A549 (cell line): ENCODE data around the gene PLXNA3. TPM values are rescaled to one million over a fixed set of nuclear protein-coding genes. Genes with fewer than 3 reads are reported as not detected.

Experiments
- ATAC-seq, 2 experiments: fragments of 200-7000 bp in 1 of 2; fragments of >200 bp in 1 of 2; cut with Nextera tagmentation in 1 of 2; cut with Tn5 transposase in 1 of 2; 3 replicates each; pipeline versions ENCODE4 v1.8.0 to v1.9.1; 2018 to 2020; ENCODE audit warnings: mild to moderate bottlenecking in 1 of 2, moderate library complexity in 1 of 2
- CTCF ChIA-PET: fragments of 300-600 bp; sonication (Branson Sonifier 250); formaldehyde crosslinking; extraction: SDS; loops from one replicate; lab custom pipeline; 2021; ENCODE audit warnings: antibody characterized with exemption, inconsistent platforms; lab: Yijun Ruan, JAX
- POLR2A ChIA-PET: fragments of 350-600 bp; formaldehyde crosslinking; extraction: SDS; loops from one replicate; lab custom pipeline; 2021; ENCODE audit warnings: antibody characterized with exemption, inconsistent platforms; lab: Yijun Ruan, JAX
- DNase-seq, 2 experiments: peaks; one replicate each; pipeline versions ENCODE4 v3.0.0 to v3.0.0-alpha.2; 2011 to 2016; ENCODE audit warnings: low read depth in 1 of 2, low spot score in 1 of 2
- FAIRE-seq: peaks from 2 replicates; lab custom pipeline; 2011; peaks lifted over from hg19 to GRCh38; lab: Jason Lieb, UNC
- H3K27ac ChIP-seq, 2 experiments: fragments of >200 bp; sonication (Bioruptor Twin); formaldehyde crosslinking; 3 replicates each; pipeline ENCODE4 v1.5.1; 2016 to 2017
- H3K4me1 ChIP-seq: fragments of >200 bp; sonication (Bioruptor Twin); formaldehyde crosslinking; 3 replicates; pipeline ENCODE4 v1.6.1; 2016
- H3K4me2 ChIP-seq: fragments of >200 bp; sonication (Bioruptor Twin); formaldehyde crosslinking; 3 replicates; pipeline ENCODE4 v1.6.1; 2016
- H3K4me3 ChIP-seq: fragments of >200 bp; sonication (Bioruptor Twin); formaldehyde crosslinking; 3 replicates; pipeline ENCODE4 v1.5.1; 2016
- H3K9me3 ChIP-seq: fragments of >200 bp; sonication (Bioruptor Twin); formaldehyde crosslinking; 3 replicates; pipeline ENCODE4 v1.6.1; 2016
- ATOH8 ChIP-seq: fragments of 250-450 bp; sonication (Bioruptor Pico); IDR thresholded peaks from 2 replicates; pipeline ENCODE4 v1.5.0; 2020; ENCODE audit warnings: low read depth, mild to moderate bottlenecking, moderate library complexity
- CBX2 ChIP-seq: fragments of 200-600 bp; sonication (generic); IDR thresholded peaks from 2 replicates; pipeline ENCODE4 v1.6.1; 2016; ENCODE audit warnings: low read depth, mild to moderate bottlenecking, borderline replicate concordance
- CBX8 ChIP-seq: fragments of 200-600 bp; sonication (generic); IDR thresholded peaks from 2 replicates; pipeline ENCODE4 v1.6.1; 2016
- EHF ChIP-seq: fragments of 250-450 bp; sonication (Bioruptor Pico); IDR thresholded peaks from 2 replicates; pipeline ENCODE4 v1.5.0; 2020; ENCODE audit warnings: mild to moderate bottlenecking
- ESRRA ChIP-seq: fragments of 150-350 bp; IDR thresholded peaks from 2 replicates; pipeline ENCODE4 v1.6.1; 2014; ENCODE audit warnings: mild to moderate bottlenecking, low read length, borderline replicate concordance
- GATA3 ChIP-seq: IDR thresholded peaks from 2 replicates; pipeline ENCODE4 v1.6.1; 2012; ENCODE audit warnings: borderline replicate concordance
- HES2 ChIP-seq: fragments of >200 bp; sonication (Bioruptor Twin); formaldehyde crosslinking; IDR thresholded peaks from 2 replicates; pipeline ENCODE4 v1.6.1; 2016
- HMGXB4 ChIP-seq: fragments of 250-450 bp; sonication (Bioruptor Pico); IDR thresholded peaks from 2 replicates; pipeline ENCODE4 v1.5.0; 2021; ENCODE audit warnings: mild to moderate bottlenecking, moderate library complexity, borderline replicate concordance
- HOXB13 ChIP-seq: fragments of 250-450 bp; sonication (Bioruptor Pico); IDR thresholded peaks from 2 replicates; pipeline ENCODE4 v1.5.0; 2020; ENCODE audit warnings: low read depth, mild to moderate bottlenecking, moderate library complexity
- JUN ChIP-seq, 2 experiments: fragments of >200 bp; sonication (Bioruptor Twin); formaldehyde crosslinking; IDR thresholded peaks; 2 replicates in 1 of 2; 3 replicates in 1 of 2; pipeline ENCODE4 v1.6.1; 2016 to 2017
- KDM1A ChIP-seq: fragments of 200-600 bp; sonication (generic); IDR thresholded peaks from 2 replicates; pipeline ENCODE4 v1.6.1; 2016; ENCODE audit warnings: low read depth, mild to moderate bottlenecking
- MAFK ChIP-seq: fragments of 450-650 bp; IDR thresholded peaks from 2 replicates; pipeline ENCODE4 v1.6.1; 2014; ENCODE audit not compliant: partially characterized antibody
- MAZ ChIP-seq: fragments of 150-350 bp; IDR thresholded peaks from 2 replicates; pipeline ENCODE4 v1.6.1; 2014; ENCODE audit warnings: antibody characterized with exemption, low read depth, low read length, borderline replicate concordance
- NPAS2 ChIP-seq: fragments of 250-450 bp; sonication (Bioruptor Pico); IDR thresholded peaks from 2 replicates; pipeline ENCODE4 v1.8.0; 2022; ENCODE audit warnings: mild to moderate bottlenecking, moderate library complexity, borderline replicate concordance
- NR3C1 ChIP-seq: fragments of >200 bp; sonication (Bioruptor Twin); formaldehyde crosslinking; IDR thresholded peaks from 3 replicates; pipeline ENCODE4 v1.6.1; 2017
- PHF8 ChIP-seq: fragments of 200-600 bp; sonication (generic); IDR thresholded peaks from 2 replicates; pipeline ENCODE4 v1.6.1; 2016; ENCODE audit warnings: low read depth, mild to moderate bottlenecking, antibody characterized with exemption, moderate library complexity, borderline replicate concordance
- POLR2A ChIP-seq: IDR thresholded peaks from 2 replicates; pipeline ENCODE4 v1.6.1; 2012; ENCODE audit warnings: mild to moderate bottlenecking, low read length
- RFX5 ChIP-seq: fragments of 450-650 bp; IDR thresholded peaks from 2 replicates; pipeline ENCODE4 v1.7.1; 2014; ENCODE audit warnings: antibody characterized with exemption, mild to moderate bottlenecking, moderate library complexity
- RNF2 ChIP-seq: fragments of 200-600 bp; sonication (generic); IDR thresholded peaks from 2 replicates; pipeline ENCODE4 v1.6.1; 2016; ENCODE audit warnings: low read depth, mild to moderate bottlenecking, antibody characterized with exemption, moderate library complexity, borderline replicate concordance
- SREBF2 ChIP-seq: fragments of 450-650 bp; IDR thresholded peaks from 2 replicates; pipeline ENCODE4 v1.6.1; 2014; ENCODE audit warnings: mild to moderate bottlenecking, moderate library complexity
- TFCP2L1 ChIP-seq: fragments of 250-450 bp; sonication (Bioruptor Pico); IDR thresholded peaks from 2 replicates; pipeline ENCODE4 v1.5.0; 2021; ENCODE audit warnings: mild to moderate bottlenecking
- USF2 ChIP-seq: fragments of 450-650 bp; IDR thresholded peaks from 2 replicates; pipeline ENCODE4 v1.6.1; 2014; ENCODE audit warnings: antibody characterized with exemption
- ZNF302 ChIP-seq: fragments of 250-450 bp; sonication (Bioruptor Pico); IDR thresholded peaks from 2 replicates; pipeline ENCODE4 v1.9.0; 2021; ENCODE audit warnings: inconsistent platforms, mild to moderate bottlenecking, moderate library complexity
- ZSCAN20 ChIP-seq: fragments of 250-450 bp; sonication (Bioruptor Pico); IDR thresholded peaks from 2 replicates; pipeline ENCODE4 v1.8.0; 2022; ENCODE audit warnings: mild to moderate bottlenecking, moderate library complexity
- WGBS: methylation state at CpG from one replicate; pipeline ENCODE4 v1.1.6; 2017; ENCODE audit errors: missing lambda C conversion rate; 5-methylcytosine and 5-hydroxymethylcytosine counted together
- polyA plus RNA-seq, 4 experiments: library from polyadenylated mRNA; depleted of rRNA in 3 of 4; stranded (reverse); fragments of >200 nt; fragmentation: RNase III in 1 of 4; extraction: RNeasy Plus Mini Kit Qiagen cat#74134 plus additional on column Dnase treatment in 1 of 4; gene quantifications; 2 replicates in 3 of 4; 3 replicates in 1 of 4; pipeline ENCODE4 v1.2.3, GENCODE V29; 2011 to 2017

The PLXNA3 gene
- polyA plus RNA-seq, 2 of the 4 experiments (the other 2 are of a cell fraction), result 3.4 to 10.1 TPM

GRCh38 chrX:154471839-154472684 lies 14.0 kb downstream of the PLXNA3 start:
- no peak for FAIRE-seq
- CTCF ChIA-PET, result no interaction called here
- no peak for DNase-seq
- H3K9me3 ChIP-seq, result no peaks in the 10 kb centered on the region
- no peak overlapping the region for H3K27ac ChIP-seq
- POLR2A ChIA-PET, result no interaction called here
- H3K4me3 ChIP-seq, result no peak overlapping the region
- 0 out of 6 replicates have a peak, but pooled peaks of 1 of the 2 experiments have one; percentile 15 for ATAC-seq
- 92% methylated on average over 21 of the region's 23 CpGs for WGBS
- TF ChIP-seq ZSCAN20 (CRISPR knock-in tag), result no peak
- TF ChIP-seq ESRRA, result no peak
- no peak for TF ChIP-seq RNF2
- TF ChIP-seq NR3C1, result no peak
- TF ChIP-seq CBX8, result no peak
- no peak for TF ChIP-seq TFCP2L1 (CRISPR knock-in tag)
- no peak for TF ChIP-seq MAZ
- TF ChIP-seq ATOH8, result no peak
- no peaks in the 10 kb centered on the region for H3K4me1 ChIP-seq
- H3K4me2 ChIP-seq, result no peak overlapping the region

- no peak for TF ChIP-seq HMGXB4 (CRISPR knock-in tag)
- TF ChIP-seq SREBF2, result no peak
- no peak for TF ChIP-seq HES2
- no peak for TF ChIP-seq MAFK
- no peak for TF ChIP-seq JUN (IDR thresholded peaks at IDR 0.05)
- no peak for TF ChIP-seq HOXB13 (CRISPR knock-in tag)
- TF ChIP-seq EHF, result no peak
- no peak for TF ChIP-seq CBX2
- no peak for TF ChIP-seq RFX5
- no peak for TF ChIP-seq KDM1A
- TF ChIP-seq GATA3, result no peak
- TF ChIP-seq PHF8, result no peak
- no peak for TF ChIP-seq NPAS2 (CRISPR knock-in tag)
- TF ChIP-seq USF2, result no peak
- no peak for TF ChIP-seq ZNF302 (CRISPR knock-in tag)
- TF ChIP-seq TFCP2L1 (CRISPR knock-in tag), result no peak
- TF ChIP-seq POLR2A, result no peak
- H3K27ac ChIP-seq, result no peak overlapping the region
- H3K4me2 ChIP-seq, result no peak overlapping the region
- DNase-seq (no peak), FAIRE-seq (no peak), ATAC-seq (peak in 1 of 2 experiments; percentile 18; a peak in 2 of 6 replicates)
- H3K9me3 ChIP-seq, result no peaks in the 10 kb centered on the region
- POLR2A ChIA-PET, result no interaction called here
- H3K4me1 ChIP-seq, result peaks cover 3% of the 10 kb centered on the region; the same call in 1 of the 3 replicates
- 78% methylated on average over 21 of the region's 28 CpGs for WGBS
- no peak overlapping the region for H3K4me3 ChIP-seq
- CTCF ChIA-PET, result no interaction called here
These were observed 14.9 kb downstream of the PLXNA3 start for GRCh38 chrX:154472685-154473632.
